GM21786 (cell line): Measurements from ENCODE around the gene RACGAP1.

Experiments
- ATAC-seq: cut with Tn5 transposase; IDR thresholded peaks from one replicate; pipeline ENCODE4 v1.9.1; 2021; ENCODE audit not compliant: unreplicated experiment

Gene RACGAP1

GRCh38 chr12:49957570-49957967 lies 67.7 kb downstream of the RACGAP1 start:
- ATAC-seq, result no peak

GRCh38 chr12:49956663-49957569 lies 68.4 kb downstream of the RACGAP1 start:
- no peak for ATAC-seq

- ATAC-seq, result no peak
Measured at GRCh38 chr12:49955899-49956662, 69.2 kb downstream of the RACGAP1 start.

DNA sequence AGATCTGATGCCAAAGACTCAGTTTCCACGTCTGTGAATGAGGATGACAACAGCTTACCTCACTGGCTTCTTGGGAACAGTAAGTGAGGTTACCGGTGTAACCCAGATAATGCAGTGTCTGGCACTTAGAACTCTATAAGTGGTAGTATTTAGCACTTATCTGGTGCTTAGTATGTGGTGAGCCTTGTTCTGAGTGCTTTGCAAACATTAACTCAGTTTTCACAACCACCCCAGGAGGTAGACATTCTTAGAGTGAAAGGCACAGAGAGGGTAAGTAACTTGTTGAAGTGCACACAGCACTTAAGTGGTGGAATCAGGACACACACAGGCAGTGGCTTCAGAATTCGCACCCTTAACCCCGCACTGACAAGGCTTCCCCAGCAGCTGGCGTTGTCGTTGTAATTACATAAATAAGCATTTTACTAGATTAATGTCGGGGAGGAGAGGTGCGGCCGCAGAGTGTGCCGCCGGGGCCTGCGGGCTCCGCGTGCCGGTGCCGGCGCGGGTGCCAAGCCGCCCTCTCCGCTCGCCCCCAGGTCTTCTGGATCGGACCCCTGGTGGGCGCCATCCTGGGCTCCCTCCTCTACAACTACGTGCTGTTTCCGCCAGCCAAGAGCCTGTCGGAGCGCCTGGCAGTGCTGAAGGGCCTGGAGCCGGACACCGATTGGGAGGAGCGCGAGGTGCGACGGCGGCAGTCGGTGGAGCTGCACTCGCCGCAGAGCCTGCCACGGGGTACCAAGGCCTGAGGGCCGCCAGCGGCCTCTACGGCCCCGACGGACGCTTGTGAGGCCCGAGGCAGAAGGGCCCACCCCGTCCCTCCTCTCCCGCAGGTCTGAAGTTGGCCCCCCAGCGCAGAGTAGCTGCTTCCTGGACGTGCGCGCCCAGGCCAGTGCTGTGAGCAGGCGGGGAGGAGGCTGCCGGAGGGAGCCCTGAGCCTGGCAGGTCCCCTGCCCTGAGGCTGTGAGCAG lies 70.1 kb downstream of the RACGAP1 start:
- ATAC-seq, result no peak

DNA sequence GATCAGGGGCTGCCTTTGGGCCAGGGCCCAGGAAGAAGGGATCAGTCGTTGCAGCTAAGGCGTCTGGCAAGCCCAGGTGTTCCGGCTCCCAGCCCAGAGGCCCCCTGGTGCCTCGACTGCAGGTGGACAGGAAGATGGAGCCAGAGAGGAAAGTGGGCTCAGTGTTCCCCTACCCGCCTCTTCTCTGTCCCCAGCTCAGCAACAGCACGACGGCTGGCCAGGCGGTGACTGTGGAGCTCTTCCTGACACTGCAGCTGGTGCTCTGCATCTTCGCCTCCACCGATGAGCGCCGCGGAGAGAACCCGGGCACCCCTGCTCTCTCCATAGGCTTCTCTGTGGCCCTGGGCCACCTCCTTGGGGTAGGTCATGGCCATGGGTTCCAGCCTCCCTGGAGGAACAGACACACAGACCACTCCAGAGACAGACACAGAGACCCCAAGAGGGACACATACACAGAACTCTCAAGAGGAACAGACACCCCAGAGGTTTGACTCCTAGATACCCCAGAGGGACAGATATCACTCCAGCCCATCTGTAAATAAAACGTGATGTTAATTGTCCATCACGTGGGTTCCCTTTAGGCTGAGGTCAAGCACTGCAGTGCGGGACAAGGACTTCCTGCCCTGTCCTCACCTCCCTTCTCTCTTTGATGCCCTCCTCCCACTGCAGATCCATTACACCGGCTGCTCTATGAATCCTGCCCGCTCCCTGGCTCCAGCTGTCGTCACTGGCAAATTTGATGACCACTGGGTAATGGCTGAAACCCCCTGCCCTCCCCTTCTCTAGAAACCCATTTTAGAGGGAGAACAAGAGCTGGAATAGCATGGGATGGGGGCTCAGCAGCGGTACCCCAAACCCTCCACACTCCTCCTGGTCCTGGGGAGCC lies 71.1 kb downstream of the RACGAP1 start:
- no peak for ATAC-seq

GRCh38 chr12:49953151-49953550 lies 72.1 kb downstream of the RACGAP1 start:
- no peak for ATAC-seq

DNA sequence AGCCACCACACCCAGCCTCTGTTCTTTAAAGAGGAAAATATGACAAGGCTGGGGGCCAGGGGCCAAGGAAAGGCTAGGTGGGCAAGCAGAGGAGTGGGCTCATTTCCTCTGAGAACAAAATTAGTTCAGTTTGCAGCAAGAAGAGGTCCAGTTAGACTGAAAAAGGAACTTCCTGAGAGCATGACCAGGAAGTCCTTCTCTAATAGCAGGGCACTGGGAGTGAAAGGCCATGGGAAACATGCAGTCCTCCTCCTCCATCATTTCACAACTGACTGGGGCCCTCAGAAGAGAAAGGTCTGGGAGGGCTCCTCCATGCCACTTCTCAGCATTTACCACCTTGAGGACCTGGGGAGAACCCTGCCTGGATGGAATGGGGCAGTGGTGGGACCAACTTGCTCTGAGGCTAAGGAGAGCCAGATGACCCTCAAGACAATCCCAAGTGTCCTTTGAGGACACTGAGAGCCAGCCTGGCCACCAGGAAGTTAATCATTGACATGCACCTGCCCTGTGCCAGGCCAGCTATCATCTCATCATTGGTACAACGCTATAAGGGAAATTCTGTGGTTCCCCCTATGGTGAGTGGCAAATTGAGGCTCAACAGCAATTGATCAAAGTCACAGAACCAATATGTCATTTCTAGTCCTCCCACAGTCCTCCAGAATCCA lies 72.8 kb downstream of the RACGAP1 start:
- no peak for ATAC-seq

- no peak for ATAC-seq
Measured at GRCh38 chr12:49951411-49952240, 73.7 kb downstream of the RACGAP1 start.

DNA sequence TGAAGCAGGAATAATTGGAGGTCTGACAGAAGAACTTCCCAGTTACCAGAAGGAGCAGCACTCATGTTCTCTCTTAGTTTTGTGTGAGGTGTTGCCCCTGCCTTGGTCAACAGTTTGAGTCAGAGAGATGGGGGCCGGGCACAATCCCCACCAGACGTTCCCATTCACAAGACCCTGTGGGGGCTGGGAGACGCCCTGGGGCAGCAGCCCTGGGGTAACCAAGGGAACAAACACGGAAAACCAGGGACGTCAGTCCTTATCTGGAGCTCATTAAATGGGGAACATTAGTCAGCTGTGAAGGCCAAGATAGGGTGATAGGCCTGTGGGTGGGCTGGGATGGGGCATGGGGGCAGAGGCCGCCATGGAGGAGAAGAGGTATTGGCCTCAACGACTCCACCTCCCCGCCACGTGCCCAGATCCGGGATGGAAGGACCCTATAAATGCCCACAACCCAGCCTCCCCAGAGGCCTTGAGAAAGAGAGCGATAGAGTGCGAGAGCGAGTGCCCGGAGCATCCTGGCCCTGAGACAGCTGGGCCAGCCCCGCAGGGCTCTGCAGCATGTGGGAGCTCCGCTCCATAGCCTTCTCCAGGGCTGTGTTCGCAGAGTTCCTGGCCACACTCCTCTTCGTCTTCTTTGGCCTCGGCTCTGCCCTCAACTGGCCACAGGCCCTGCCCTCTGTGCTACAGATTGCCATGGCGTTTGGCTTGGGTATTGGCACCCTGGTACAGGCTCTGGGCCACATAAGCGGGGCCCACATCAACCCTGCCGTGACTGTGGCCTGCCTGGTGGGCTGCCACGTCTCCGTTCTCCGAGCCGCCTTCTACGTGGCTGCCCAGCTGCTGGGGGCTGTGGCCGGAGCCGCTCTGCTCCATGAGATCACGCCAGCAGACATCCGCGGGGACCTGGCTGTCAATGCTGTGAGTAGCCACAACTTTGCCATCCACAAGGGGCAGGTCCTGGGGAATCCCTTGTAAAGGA lies 74.7 kb downstream of the RACGAP1 start, which contains the start of gene AQP2:
Gene AQP2 (plus strand): TSS at position 465 of the 979 bp plus-strand sequence. CDS start 94 bp downstream, at position 559.
- ATAC-seq, result no peak

DNA sequence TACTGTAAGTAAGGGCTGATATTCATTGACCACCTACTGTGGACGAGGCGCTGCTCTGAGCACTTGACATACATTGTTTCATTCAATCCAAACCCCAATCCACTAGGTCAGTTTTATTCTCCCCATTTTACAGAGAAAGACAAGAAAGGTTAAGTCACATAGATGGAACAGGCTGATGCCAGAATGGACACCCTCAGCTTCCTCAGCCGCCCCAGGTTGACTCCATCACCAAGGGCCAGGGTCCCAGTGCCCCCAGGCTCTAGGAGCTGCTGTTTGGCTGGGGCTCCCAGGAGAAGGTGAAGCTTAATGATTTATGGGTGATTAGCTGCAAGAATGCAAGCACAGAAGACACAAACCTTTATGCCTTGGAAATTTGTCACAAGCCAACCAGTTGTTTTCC lies 75.4 kb downstream of the RACGAP1 start:
- ATAC-seq, result no peak

GRCh38 chr12:49948866-49949845 lies 76.1 kb downstream of the RACGAP1 start:
- no peak for ATAC-seq

- no peak for ATAC-seq
Measured at GRCh38 chr12:49947593-49948226, 77.6 kb downstream of the RACGAP1 start.

- ATAC-seq, result no peak
Measured at GRCh38 chr12:49946497-49946896, 78.8 kb downstream of the RACGAP1 start.

- no peak for ATAC-seq
Measured at GRCh38 chr12:49946086-49946485, 79.2 kb downstream of the RACGAP1 start.

- peak; percentile 88 for ATAC-seq
Measured at GRCh38 chr12:49945394-49946080, 79.8 kb downstream of the RACGAP1 start.
